Nephron (organoid): Measurements from ENCODE around the gene FXN.

Source experiments
- H3K27ac Mint-ChIP-seq, 3 experiments: 2 replicates each; pipeline ENCODE4 v1.8.0; 2020; ENCODE audit warnings: mixed read lengths in 3 of 3, mild to moderate bottlenecking in 2 of 3, moderate library complexity in 1 of 3
- H3K27me3 Mint-ChIP-seq: 2 replicates; pipeline ENCODE4 v1.8.0; 2021; ENCODE audit warnings: low read depth, mild to moderate bottlenecking, moderate library complexity, mixed read lengths
- H3K36me3 Mint-ChIP-seq: 2 replicates; pipeline ENCODE4 v1.8.0; 2020; ENCODE audit warnings: low read depth, mixed read lengths
- H3K4me1 Mint-ChIP-seq: 2 replicates; pipeline ENCODE4 v1.8.0; 2020; ENCODE audit warnings: mixed read lengths
- H3K4me3 Mint-ChIP-seq, 3 experiments: 2 replicates each; pipeline ENCODE4 v1.8.0; 2020; ENCODE audit warnings: mild to moderate bottlenecking in 3 of 3, mixed read lengths in 3 of 3, moderate library complexity in 2 of 3
- H3K9me3 Mint-ChIP-seq: 2 replicates; pipeline ENCODE4 v1.8.0; 2020; ENCODE audit warnings: mixed read lengths
- CTCF ChIP-seq, 3 experiments: fragments of 200-600 bp; sonication (generic); IDR thresholded peaks; one replicate each; pipeline ENCODE4 v1.5.0; 2021; ENCODE audit warnings: antibody characterized with exemption in 3 of 3; ENCODE audit not compliant: unreplicated experiment in 3 of 3

The FXN gene

GRCh38 chr9:69122549-69123141, 87.1 kb downstream of the FXN start:
- Mint-ChIP-seq H3K4me1 (peaks cover 12% of the 10 kb centered on the region), H3K36me3 (peaks cover 3% of the 10 kb centered on the region), H3K27me3 (peaks cover 39% of the 10 kb centered on the region), H3K27ac (peak overlapping the region; percentile 81 to 96 (median 90)), H3K9me3 (no peaks in the 10 kb centered on the region), H3K4me3 (peak overlapping the region; percentile 89 to 92 (median 92))
- TF ChIP-seq CTCF (IDR thresholded peaks at IDR 0.05; ENCODE audit: unreplicated experiment in 3 of 3): no peak

GRCh38 chr9:69130456-69131441, 95.2 kb downstream of the FXN start:
- Mint-ChIP-seq H3K9me3 (no peaks in the 10 kb centered on the region), H3K4me1 (peaks cover 33% of the 10 kb centered on the region), H3K4me3 (peak overlapping the region; percentile 6 to 23 (median 19)), H3K36me3 (peaks cover 9% of the 10 kb centered on the region), H3K27me3 (peaks cover 22% of the 10 kb centered on the region), H3K27ac (peak overlapping the region; percentile 78 to 91 (median 85))
- no peak for TF ChIP-seq CTCF (IDR thresholded peaks at IDR 0.05; ENCODE audit: unreplicated experiment in 3 of 3)

DNA sequence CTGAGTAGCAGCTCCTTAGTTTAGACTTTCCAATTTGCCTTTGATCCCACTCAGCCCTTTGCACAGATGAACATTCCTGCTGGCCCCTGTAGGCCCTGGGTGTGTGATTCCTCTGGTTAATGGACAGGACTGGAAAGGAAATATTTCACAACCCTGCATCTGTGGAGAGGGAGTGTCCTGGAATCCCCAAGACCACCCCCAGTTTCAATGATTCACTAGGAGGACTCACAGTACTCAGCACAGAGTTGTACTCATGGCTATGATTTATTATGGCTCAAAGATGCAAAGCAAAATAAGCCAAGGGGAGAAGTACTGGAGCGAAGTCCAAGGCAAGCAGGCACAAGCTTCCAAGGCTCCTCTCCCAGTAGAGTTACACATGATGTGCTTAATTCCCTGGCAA, 96.1 kb downstream of the FXN start:
- peaks cover 26% of the 10 kb centered on the region for H3K27me3 Mint-ChIP-seq
- H3K4me1 Mint-ChIP-seq: peaks cover 33% of the 10 kb centered on the region
- H3K4me3 Mint-ChIP-seq: peak overlapping the region in 2 of 3 experiments; percentile 44 to 65
- peak overlapping the region; percentile 78 to 91 (median 85) for H3K27ac Mint-ChIP-seq
- H3K9me3 Mint-ChIP-seq: no peaks in the 10 kb centered on the region
- H3K36me3 Mint-ChIP-seq: peaks cover 13% of the 10 kb centered on the region
- no peak for TF ChIP-seq CTCF (IDR thresholded peaks at IDR 0.05; ENCODE audit: unreplicated experiment in 3 of 3)

DNA sequence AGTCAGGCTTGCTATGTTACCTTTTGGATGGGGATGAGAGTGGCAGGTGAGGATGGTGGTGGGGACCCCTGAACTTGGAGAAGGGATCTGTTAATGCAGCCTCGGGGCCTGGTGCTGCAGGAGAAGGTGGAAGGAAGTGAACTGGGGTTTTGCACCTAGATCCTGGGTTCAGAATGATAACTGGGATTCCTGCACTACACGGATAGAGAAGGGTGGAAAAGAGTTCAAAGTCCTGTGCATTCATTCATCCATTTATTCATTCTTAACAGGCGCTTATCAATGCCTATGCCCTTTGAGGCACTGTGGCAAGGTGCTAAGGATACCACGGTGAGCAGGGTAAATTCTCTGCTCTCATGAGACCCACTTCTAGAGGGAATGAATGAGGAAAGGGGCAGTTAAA, 96.8 kb downstream of the FXN start:
- Mint-ChIP-seq H3K27ac (peak overlapping the region; percentile 78 to 91 (median 85)), H3K27me3 (peaks cover 26% of the 10 kb centered on the region), H3K36me3 (peaks cover 14% of the 10 kb centered on the region), H3K9me3 (no peaks in the 10 kb centered on the region), H3K4me3 (no peak overlapping the region), H3K4me1 (peaks cover 33% of the 10 kb centered on the region)
- no peak for TF ChIP-seq CTCF (IDR thresholded peaks at IDR 0.05; ENCODE audit: unreplicated experiment in 3 of 3)

- Mint-ChIP-seq H3K9me3 (no peaks in the 10 kb centered on the region), H3K27me3 (peaks cover 17% of the 10 kb centered on the region)
Observed at GRCh38 chr9:69134412-69134811, 98.9 kb downstream of the FXN start.

More at GRCh38 chr9:69134412-69134811, 98.9 kb downstream of the FXN start:
- TF ChIP-seq CTCF (IDR thresholded peaks at IDR 0.05; ENCODE audit: unreplicated experiment in 3 of 3): no peak
- Mint-ChIP-seq H3K36me3 (peaks cover 26% of the 10 kb centered on the region), H3K4me1 (peaks cover 34% of the 10 kb centered on the region), H3K27ac (no peak overlapping the region), H3K4me3 (no peak overlapping the region)
